GM12891 (cell line): ENCODE measurements around the gene ALOX15B.
"Not testable (repeated sequence)": the region's sequence is repeated elsewhere in the genome, so short reads cannot be mapped to it uniquely, and the experiment has no call there.

Experiments
- DNase-seq: peaks from one replicate; pipeline ENCODE4 v3.0.0; 2011; ENCODE audit warnings: low spot score; ENCODE audit not compliant: insufficient read length
- FAIRE-seq: peaks from 2 replicates; lab custom pipeline; 2011; peaks lifted over from hg19 to GRCh38; lab: Jason Lieb, UNC
- PAX5 ChIP-seq: IDR thresholded peaks from 2 replicates; pipeline ENCODE4 v1.6.1; 2011; ENCODE audit warnings: low read length, moderate library complexity, mild to moderate bottlenecking; ENCODE audit not compliant: insufficient read depth, severe bottlenecking
- POLR2A ChIP-seq: IDR thresholded peaks from 2 replicates; pipeline ENCODE4 v1.6.1; 2011; ENCODE audit warnings: low read depth, low read length, control low read depth
- POLR2AphosphoS5 ChIP-seq: IDR thresholded peaks from 2 replicates; pipeline ENCODE4 v1.6.1; 2011; ENCODE audit warnings: low read depth, low read length, control low read depth
- POU2F2 ChIP-seq: IDR thresholded peaks from 2 replicates; pipeline ENCODE4 v1.6.1; 2011; ENCODE audit warnings: low read depth, mild to moderate bottlenecking, control low read depth, low read length, moderate library complexity
- SPI1 ChIP-seq: IDR thresholded peaks from 2 replicates; pipeline ENCODE4 v1.6.1; 2011; ENCODE audit warnings: low read depth, low read length, control low read depth
- TAF1 ChIP-seq: IDR thresholded peaks from 2 replicates; pipeline ENCODE4 v1.6.1; 2011; ENCODE audit warnings: low read depth, low read length, control low read depth

ALOX15B gene

DNA sequence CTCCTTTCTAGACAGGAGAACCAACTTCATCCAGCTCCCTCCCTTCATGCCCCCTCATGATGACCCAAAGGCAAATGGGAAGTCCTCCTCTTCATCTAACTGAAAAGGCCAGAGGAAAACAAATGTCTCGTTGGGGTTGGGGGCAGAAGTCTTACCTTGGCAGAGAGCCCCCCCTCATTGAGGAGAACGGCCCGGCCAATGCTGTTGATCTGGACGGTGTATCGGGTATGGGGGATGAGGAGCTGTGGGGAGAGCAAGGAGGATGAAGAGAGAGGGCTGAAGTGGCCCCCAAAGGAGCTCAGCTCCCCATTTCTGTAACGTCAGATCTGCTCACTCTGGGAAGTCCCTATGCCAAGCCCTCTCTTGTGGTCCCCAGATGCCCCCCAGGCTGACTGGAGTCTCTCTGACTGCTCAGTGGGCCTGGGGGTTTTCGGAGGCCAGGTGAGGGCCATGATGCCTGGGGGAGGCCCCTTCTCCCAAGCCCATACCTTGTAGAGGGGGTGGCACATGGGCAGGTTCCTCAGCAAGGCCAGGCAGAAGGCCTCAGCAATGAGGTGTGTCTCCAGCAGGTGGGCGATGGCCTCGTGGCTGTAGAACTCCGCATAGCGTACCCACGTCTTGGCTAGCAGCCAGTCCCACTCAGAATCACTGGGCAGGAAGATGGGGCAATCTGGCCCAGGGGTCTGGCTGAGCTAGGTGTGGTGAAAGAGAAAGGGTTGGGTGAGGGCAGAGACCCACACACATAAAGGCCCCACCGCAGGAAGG is 37.8 kb downstream of the ALOX15B start:
- TF ChIP-seq POU2F2 (no peak), POLR2AphosphoS5 (no peak), TAF1 (no peak), POLR2A (no peak), PAX5 (no peak), SPI1 (no peak)
- FAIRE-seq (no peak), DNase-seq (no peak)

GRCh38 chr17:8077939-8078338 is 39.1 kb downstream of the ALOX15B start:
- DNase-seq, FAIRE-seq: not testable (repeated sequence)

GRCh38 chr17:8079291-8080207 is 40.7 kb downstream of the ALOX15B start:
- TF ChIP-seq SPI1, result no peak
- TF ChIP-seq POU2F2, result no peak
- no peak for TF ChIP-seq PAX5
- no peak for TF ChIP-seq POLR2AphosphoS5
- TF ChIP-seq POLR2A, result no peak
- no peak for TF ChIP-seq TAF1
- peak; percentile 91 for FAIRE-seq
- DNase-seq, result peak; percentile 97

GRCh38 chr17:8080208-8080798 is 41.4 kb downstream of the ALOX15B start:
- no peak for FAIRE-seq
- no peak for DNase-seq
- no peak for TF ChIP-seq POLR2A
- no peak for TF ChIP-seq SPI1
- TF ChIP-seq TAF1, result no peak
- no peak for TF ChIP-seq POU2F2
- no peak for TF ChIP-seq POLR2AphosphoS5
- TF ChIP-seq PAX5, result no peak

DNA sequence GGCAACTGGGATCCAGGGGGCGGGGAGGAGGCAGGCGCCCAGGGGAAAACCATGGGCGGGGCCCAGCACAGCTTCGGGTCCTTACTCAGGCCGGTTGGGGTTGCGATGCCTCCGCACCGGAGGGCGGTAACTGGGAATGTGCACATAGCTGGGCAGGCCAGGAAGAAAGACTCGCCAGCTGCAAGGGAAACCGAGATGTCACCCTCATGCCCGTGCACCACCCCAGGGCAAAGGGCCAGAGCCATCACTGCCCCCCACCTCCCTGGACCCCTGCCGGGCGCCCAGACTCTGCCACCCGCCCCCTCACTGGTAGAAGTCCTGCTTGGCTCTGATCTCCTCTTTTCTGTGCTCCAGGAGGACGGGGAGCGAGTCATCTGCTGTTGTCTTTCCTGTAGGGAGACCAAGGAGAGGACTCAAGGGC is 42.0 kb downstream of the ALOX15B start:
- FAIRE-seq (no peak), DNase-seq (no peak)
- TF ChIP-seq SPI1 (no peak), PAX5 (no peak), POLR2A (no peak)

GRCh38 chr17:8081876-8082275 is 43.0 kb downstream of the ALOX15B start:
- no peak for TF ChIP-seq POU2F2
- no peak for TF ChIP-seq SPI1
- no peak for TF ChIP-seq POLR2AphosphoS5
- TF ChIP-seq POLR2A, result no peak
- no peak for TF ChIP-seq PAX5
- no peak for TF ChIP-seq TAF1
- no peak for FAIRE-seq
- no peak for DNase-seq

DNA sequence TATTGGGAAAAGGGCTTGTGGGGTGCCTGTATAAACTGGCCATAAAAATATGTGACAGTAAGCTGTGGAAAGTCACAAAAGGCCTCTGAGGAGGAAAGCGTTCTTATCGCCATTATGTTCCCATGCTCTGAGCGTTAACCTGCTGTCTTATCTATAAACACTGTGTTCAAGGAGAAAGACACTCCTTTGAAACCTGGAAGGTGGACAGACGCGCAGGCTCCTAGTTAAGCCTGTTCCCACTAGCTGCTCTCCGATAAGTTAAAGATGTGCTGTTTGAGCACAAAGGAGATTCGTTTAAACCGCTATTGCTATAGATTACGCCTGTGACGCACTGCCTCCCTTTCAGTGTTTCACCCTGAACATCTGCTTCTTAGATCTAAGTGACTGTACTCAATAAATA is 43.4 kb downstream of the ALOX15B start:
- DNase-seq (no peak), FAIRE-seq (no peak)
- TF ChIP-seq POU2F2 (no peak), POLR2AphosphoS5 (no peak), TAF1 (no peak), POLR2A (no peak), PAX5 (no peak), SPI1 (no peak)

- FAIRE-seq, result no peak
- DNase-seq, result no peak
- TF ChIP-seq TAF1, result no peak
- TF ChIP-seq POLR2AphosphoS5, result no peak
- TF ChIP-seq POU2F2, result no peak
- TF ChIP-seq POLR2A, result no peak
- no peak for TF ChIP-seq PAX5
- no peak for TF ChIP-seq SPI1
These were observed 45.4 kb downstream of the ALOX15B start for GRCh38 chr17:8084250-8084649.

- DNase-seq (no peak), FAIRE-seq (no peak)
- TF ChIP-seq POLR2A (no peak), PAX5 (no peak), SPI1 (no peak), TAF1 (no peak)
These were observed 48.5 kb downstream of the ALOX15B start, which contains the start of gene ALOX12B for GRCh38 chr17:8087075-8087951. ALOX12B (minus strand) TSS chr17:8087716; CDS start chr17:8087442, 274 bp downstream.
